Hepatocyte (in vitro differentiated cells): Measurements from ENCODE around the gene AK1.

Experiments used
- EZH2 ChIP-seq: fragments of 200-600 bp; sonication (generic); IDR thresholded peaks from 2 replicates; pipeline ENCODE4 v1.6.1; 2016; ENCODE audit warnings: antibody characterized with exemption, mild to moderate bottlenecking, borderline replicate concordance
- TF ChIP-seq, protein P1 (sequence below): fragments of 200-600 bp; sonication (generic); IDR thresholded peaks from 2 replicates; pipeline ENCODE4 v1.5.1; 2016; ENCODE audit warnings: antibody characterized with exemption, mild to moderate bottlenecking; ENCODE audit not compliant: poor library complexity

DNA sequence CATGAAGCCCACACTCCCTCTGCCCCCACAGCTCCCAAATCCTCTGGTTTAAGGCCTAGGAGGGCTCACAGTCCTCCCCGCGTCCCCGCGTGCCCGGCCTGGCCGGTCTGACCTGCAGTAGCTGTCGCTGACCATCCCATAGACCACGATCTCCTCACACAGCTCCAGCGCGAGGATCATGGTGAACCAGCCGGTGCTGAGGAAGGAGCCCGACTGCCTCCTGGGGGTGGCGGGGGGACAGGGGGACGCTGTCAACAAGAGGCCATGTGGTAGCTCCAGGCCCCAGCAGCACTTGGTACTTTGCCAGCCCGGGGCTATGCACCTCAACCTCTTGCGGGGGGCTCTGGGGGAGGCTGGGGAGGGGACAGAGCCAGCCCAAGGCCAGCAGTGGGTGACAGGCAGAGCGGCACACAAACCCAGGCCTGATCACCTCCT, 32.4 kb upstream of the AK1 start:
- TF ChIP-seq, protein P1, sequence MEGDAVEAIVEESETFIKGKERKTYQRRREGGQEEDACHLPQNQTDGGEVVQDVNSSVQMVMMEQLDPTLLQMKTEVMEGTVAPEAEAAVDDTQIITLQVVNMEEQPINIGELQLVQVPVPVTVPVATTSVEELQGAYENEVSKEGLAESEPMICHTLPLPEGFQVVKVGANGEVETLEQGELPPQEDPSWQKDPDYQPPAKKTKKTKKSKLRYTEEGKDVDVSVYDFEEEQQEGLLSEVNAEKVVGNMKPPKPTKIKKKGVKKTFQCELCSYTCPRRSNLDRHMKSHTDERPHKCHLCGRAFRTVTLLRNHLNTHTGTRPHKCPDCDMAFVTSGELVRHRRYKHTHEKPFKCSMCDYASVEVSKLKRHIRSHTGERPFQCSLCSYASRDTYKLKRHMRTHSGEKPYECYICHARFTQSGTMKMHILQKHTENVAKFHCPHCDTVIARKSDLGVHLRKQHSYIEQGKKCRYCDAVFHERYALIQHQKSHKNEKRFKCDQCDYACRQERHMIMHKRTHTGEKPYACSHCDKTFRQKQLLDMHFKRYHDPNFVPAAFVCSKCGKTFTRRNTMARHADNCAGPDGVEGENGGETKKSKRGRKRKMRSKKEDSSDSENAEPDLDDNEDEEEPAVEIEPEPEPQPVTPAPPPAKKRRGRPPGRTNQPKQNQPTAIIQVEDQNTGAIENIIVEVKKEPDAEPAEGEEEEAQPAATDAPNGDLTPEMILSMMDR, result no peak
- TF ChIP-seq EZH2, result no peak
